Spinal cord (tissue), 10 donors: Measurements from ENCODE around the gene DGKQ. TPM values are rescaled to one million over a fixed set of nuclear protein-coding genes. Genes with fewer than 3 reads are reported as not detected.

Source experiments
- DNase-seq, 6 donors: peaks; one replicate each; pipeline versions ENCODE4 v3.0.0 to v3.0.0-alpha.2; 2013 to 2015; ENCODE audit warnings: low spot score in 6 of 6, low read depth in 4 of 6
- H3K27ac ChIP-seq: one replicate; pipeline ENCODE4 v1.5.1; 2013; ENCODE audit warnings: low read depth, low read length, control low read depth
- H3K27me3 ChIP-seq: one replicate; pipeline ENCODE4 v1.6.1; 2013; ENCODE audit warnings: low read length; ENCODE audit not compliant: control insufficient read depth, insufficient read depth
- H3K36me3 ChIP-seq: one replicate; pipeline ENCODE4 v1.6.1; 2013; ENCODE audit warnings: low read length; ENCODE audit not compliant: control insufficient read depth, insufficient read depth
- H3K4me1 ChIP-seq: one replicate; pipeline ENCODE4 v1.6.1; 2013; ENCODE audit warnings: low read length; ENCODE audit not compliant: control insufficient read depth, insufficient read depth
- H3K4me3 ChIP-seq: one replicate; pipeline ENCODE4 v1.5.1; 2013; ENCODE audit warnings: low read depth, low read length, control low read depth
- H3K9me3 ChIP-seq: one replicate; pipeline ENCODE4 v1.6.1; 2013; ENCODE audit warnings: low read length; ENCODE audit not compliant: control insufficient read depth, insufficient read depth
- WGBS: methylation state at CpG from one replicate; pipeline ENCODE4 v1.1.5; 2013; ENCODE audit warnings: missing lambda C conversion rate; ENCODE audit not compliant: insufficient coverage; 5-methylcytosine and 5-hydroxymethylcytosine counted together
- polyA plus RNA-seq, 2 donors: library from polyadenylated mRNA; unstranded; fragments of 120-200 nt; gene quantifications; one replicate each; pipeline ENCODE4 v1.2.1, GENCODE V29; 2013; ENCODE audit not compliant: insufficient read length in 2 of 2
- total RNA-seq, 2 donors: library from RNA; depleted of rRNA in 1 of 2; stranded (reverse); fragments of 120-200 nt in 1 of 2; fragments of >200 nt in 1 of 2; gene quantifications; one replicate each; pipeline versions ENCODE4 v1.2.3 to v1.2.4, GENCODE V29; 2013 to 2014
- donor health status: healthy.

Gene DGKQ
- total and polyA plus RNA-seq, 4 donors: 10.4 to 28.4 (median 18.4) TPM

DNA sequence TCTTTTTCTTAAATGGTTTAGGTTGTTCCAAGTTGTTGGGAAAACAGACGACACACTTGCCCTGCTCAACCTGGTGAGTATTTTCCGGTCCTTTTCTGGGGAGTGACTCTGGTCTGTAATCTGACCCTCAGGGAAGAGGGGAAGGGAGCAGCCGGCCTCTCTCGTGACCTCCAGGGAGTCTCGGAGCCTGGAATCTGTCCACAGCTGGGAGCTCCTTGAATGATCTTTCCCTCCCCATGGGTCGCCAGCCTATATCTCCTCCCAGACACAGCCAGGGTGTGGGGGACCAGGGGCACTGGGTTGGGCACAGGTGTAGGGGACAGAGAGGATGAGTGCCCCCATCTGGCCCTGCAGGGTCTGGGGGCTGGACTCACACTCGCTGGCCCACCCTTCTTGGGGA lies 22.2 kb downstream of the DGKQ start:
- no peak overlapping the region for H3K4me3 ChIP-seq
- no peak overlapping the region for H3K27ac ChIP-seq
- H3K4me1 ChIP-seq: peaks cover 13% of the 10 kb centered on the region
- H3K27me3 ChIP-seq: no peaks in the 10 kb centered on the region
- H3K9me3 ChIP-seq: no peaks in the 10 kb centered on the region
- 58% methylated on average over 4 of the region's 7 CpGs for WGBS
- peaks cover 83% of the 10 kb centered on the region for H3K36me3 ChIP-seq
- DNase-seq: no peak

GRCh38 chr4:950136-951020 lies 23.0 kb downstream of the DGKQ start:
- Histone ChIP-seq H3K36me3 (peaks cover 78% of the 10 kb centered on the region), H3K27me3 (no peaks in the 10 kb centered on the region), H3K9me3 (no peaks in the 10 kb centered on the region), H3K4me1 (peaks cover 21% of the 10 kb centered on the region), H3K27ac (no peak overlapping the region), H3K4me3 (no peak overlapping the region)
- 89% methylated on average over 26 of the region's 30 CpGs for WGBS
- no peak for DNase-seq

GRCh38 chr4:949656-950055 lies 23.7 kb downstream of the DGKQ start:
- H3K9me3 ChIP-seq: no peaks in the 10 kb centered on the region
- no peak for DNase-seq
- WGBS: 85% methylated on average over 18 of the region's 20 CpGs
- H3K4me1 ChIP-seq: peaks cover 27% of the 10 kb centered on the region
- no peaks in the 10 kb centered on the region for H3K27me3 ChIP-seq
- no peak overlapping the region for H3K4me3 ChIP-seq
- H3K36me3 ChIP-seq: peaks cover 78% of the 10 kb centered on the region
- H3K27ac ChIP-seq: no peak overlapping the region

- no peak overlapping the region for H3K27ac ChIP-seq
- no peaks in the 10 kb centered on the region for H3K9me3 ChIP-seq
- no peak overlapping the region for H3K4me3 ChIP-seq
- no peaks in the 10 kb centered on the region for H3K27me3 ChIP-seq
- peaks cover 27% of the 10 kb centered on the region for H3K4me1 ChIP-seq
- H3K36me3 ChIP-seq: peaks cover 73% of the 10 kb centered on the region
- 85% methylated on average over 13 of the region's 13 CpGs for WGBS
- no peak for DNase-seq
Observed at GRCh38 chr4:948936-949300, 24.5 kb downstream of the DGKQ start.

GRCh38 chr4:948101-948935 lies 25.1 kb downstream of the DGKQ start:
- no peaks in the 10 kb centered on the region for H3K9me3 ChIP-seq
- DNase-seq: peak in 1 of 6 donors; percentile 0
- H3K4me3 ChIP-seq: no peak overlapping the region
- no peak overlapping the region for H3K27ac ChIP-seq
- H3K4me1 ChIP-seq: peaks cover 27% of the 10 kb centered on the region
- H3K27me3 ChIP-seq: no peaks in the 10 kb centered on the region
- peaks cover 67% of the 10 kb centered on the region for H3K36me3 ChIP-seq
- WGBS: 75% methylated on average over 33 of the region's 33 CpGs

- H3K27me3 ChIP-seq: no peaks in the 10 kb centered on the region
- H3K36me3 ChIP-seq: peaks cover 59% of the 10 kb centered on the region
- no peak overlapping the region for H3K27ac ChIP-seq
- peaks cover 27% of the 10 kb centered on the region for H3K4me1 ChIP-seq
- WGBS: 87% methylated on average over 19 of the region's 19 CpGs
- H3K9me3 ChIP-seq: no peaks in the 10 kb centered on the region
- no peak overlapping the region for H3K4me3 ChIP-seq
- no peak for DNase-seq
Observed at GRCh38 chr4:947491-947971, 25.8 kb downstream of the DGKQ start.

DNA sequence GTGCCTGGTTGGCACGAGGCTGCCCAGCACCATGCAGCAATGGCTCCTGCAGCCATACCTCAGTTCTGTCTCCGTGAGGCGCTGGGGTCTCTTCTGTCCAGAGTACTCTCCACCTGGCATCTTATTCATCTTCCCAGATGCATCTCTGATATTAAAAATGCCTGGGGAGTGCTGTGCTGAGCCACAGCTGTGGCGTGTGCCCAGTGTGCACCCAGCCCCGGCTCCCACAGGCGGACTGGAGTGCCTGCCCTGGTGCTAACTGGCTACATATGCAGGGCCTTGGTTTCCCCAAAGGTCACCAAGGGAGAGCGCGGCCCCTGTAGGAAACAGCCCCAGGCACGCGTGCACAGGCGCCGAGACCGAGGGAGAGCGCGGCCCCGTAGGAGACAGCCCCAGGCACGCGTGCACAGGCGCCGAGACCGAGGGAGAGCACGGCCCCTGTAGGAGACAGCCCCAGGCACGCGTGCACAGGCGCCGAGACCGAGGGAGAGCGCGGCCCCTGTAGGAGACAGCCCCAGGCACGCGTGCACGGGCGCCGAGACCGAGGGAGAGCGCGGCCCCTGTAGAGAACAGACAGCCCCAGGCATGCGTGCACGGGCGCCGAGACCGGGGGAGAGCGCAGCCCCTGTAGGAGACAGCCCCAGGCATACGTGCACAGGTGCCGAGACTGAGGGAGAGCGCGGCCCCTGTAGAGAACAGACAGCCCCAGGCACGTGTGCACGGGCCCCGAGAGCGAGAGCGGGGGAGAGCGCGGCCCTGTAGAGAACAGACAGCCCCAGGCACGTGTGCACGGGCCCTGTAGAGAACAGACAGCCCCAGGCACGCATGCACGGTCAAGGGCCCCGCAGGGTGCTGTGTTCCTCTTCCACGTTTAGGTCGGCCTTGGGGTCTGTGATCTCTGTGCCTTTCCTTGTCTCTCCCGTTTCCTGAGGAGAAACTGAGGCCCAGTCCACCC lies 26.6 kb downstream of the DGKQ start:
- no peak overlapping the region for H3K27ac ChIP-seq
- H3K36me3 ChIP-seq: peaks cover 52% of the 10 kb centered on the region
- peaks cover 27% of the 10 kb centered on the region for H3K4me1 ChIP-seq
- H3K27me3 ChIP-seq: no peaks in the 10 kb centered on the region
- no peak overlapping the region for H3K4me3 ChIP-seq
- 58% methylated on average over 60 of the region's 62 CpGs for WGBS
- no peak for DNase-seq
- H3K9me3 ChIP-seq: no peaks in the 10 kb centered on the region

GRCh38 chr4:946103-946450 lies 27.3 kb downstream of the DGKQ start:
- peaks cover 27% of the 10 kb centered on the region for H3K4me1 ChIP-seq
- peaks cover 45% of the 10 kb centered on the region for H3K36me3 ChIP-seq
- H3K9me3 ChIP-seq: no peaks in the 10 kb centered on the region
- H3K4me3 ChIP-seq: no peak overlapping the region
- WGBS: 77% methylated on average over 9 of the region's 9 CpGs
- H3K27me3 ChIP-seq: no peaks in the 10 kb centered on the region
- H3K27ac ChIP-seq: no peak overlapping the region
- no peak for DNase-seq
